HG03442 (cell line): Measurements from ENCODE around the gene BCKDHA.
"Not testable (repeated sequence)": the region's sequence is repeated elsewhere in the genome, so short reads cannot be mapped to it uniquely, and the experiment has no call there.

ENCODE experiments used
- ATAC-seq: cut with Tn5 transposase; IDR thresholded peaks from one replicate; pipeline ENCODE4 v1.9.1; 2021; ENCODE audit warnings: mild to moderate bottlenecking, moderate library complexity; ENCODE audit not compliant: unreplicated experiment

The BCKDHA gene

GRCh38 chr19:41364524-41365391 lies 32.9 kb upstream of the BCKDHA start:
- ATAC-seq = no peak

DNA sequence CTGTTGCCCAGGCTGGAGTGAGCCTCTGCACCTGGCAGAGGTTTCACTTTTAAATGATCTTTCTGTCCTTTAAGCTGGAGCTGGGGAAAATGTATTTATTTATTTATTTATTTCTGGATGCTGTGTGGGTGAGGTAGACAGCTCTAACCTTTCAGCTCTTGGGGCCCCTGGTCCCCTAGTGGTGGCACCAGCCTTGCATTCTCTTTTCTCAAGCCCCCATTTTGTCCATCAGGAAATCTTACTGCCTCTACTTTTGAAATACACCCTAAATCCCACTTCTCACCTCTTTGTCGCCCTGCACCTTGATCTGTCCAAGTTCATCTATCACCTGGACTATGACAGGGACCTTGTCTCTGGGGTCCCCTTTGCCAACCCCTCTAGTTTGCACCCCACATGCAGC lies 31.5 kb upstream of the BCKDHA start:
- ATAC-seq = no peak

DNA sequence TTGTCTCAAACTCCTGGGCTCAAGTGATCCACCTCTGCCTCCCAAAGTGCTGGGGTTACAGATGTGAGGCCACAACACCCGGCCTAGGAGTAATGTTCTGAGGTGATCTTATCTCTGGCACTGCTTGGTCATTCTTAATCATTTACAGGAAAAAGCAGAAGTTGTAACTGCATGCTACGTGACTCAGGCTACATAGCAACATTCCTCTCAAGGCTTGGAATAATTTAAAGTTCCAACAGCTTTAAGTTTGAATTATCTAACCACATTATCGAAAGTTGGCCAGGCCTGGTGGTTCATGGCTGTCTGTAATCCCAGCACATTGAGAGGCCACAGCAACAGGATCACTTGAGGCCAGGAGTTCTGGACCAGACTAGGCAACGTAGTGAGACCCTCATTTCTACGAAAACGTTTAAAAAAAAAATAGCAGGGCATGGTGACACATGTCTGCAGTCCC lies 29.7 kb upstream of the BCKDHA start:
- no peak for ATAC-seq

- no peak for ATAC-seq
Observed at GRCh38 chr19:41369769-41370168, 27.8 kb upstream of the BCKDHA start.

- not testable (repeated sequence) for ATAC-seq
Observed at GRCh38 chr19:41371119-41371518, 26.5 kb upstream of the BCKDHA start.

- ATAC-seq = no peak
Observed at GRCh38 chr19:41371541-41371940, 26.1 kb upstream of the BCKDHA start.

GRCh38 chr19:41372501-41372900 lies 25.1 kb upstream of the BCKDHA start:
- ATAC-seq = no peak

GRCh38 chr19:41373993-41374392 lies 23.6 kb upstream of the BCKDHA start:
- ATAC-seq = no peak

DNA sequence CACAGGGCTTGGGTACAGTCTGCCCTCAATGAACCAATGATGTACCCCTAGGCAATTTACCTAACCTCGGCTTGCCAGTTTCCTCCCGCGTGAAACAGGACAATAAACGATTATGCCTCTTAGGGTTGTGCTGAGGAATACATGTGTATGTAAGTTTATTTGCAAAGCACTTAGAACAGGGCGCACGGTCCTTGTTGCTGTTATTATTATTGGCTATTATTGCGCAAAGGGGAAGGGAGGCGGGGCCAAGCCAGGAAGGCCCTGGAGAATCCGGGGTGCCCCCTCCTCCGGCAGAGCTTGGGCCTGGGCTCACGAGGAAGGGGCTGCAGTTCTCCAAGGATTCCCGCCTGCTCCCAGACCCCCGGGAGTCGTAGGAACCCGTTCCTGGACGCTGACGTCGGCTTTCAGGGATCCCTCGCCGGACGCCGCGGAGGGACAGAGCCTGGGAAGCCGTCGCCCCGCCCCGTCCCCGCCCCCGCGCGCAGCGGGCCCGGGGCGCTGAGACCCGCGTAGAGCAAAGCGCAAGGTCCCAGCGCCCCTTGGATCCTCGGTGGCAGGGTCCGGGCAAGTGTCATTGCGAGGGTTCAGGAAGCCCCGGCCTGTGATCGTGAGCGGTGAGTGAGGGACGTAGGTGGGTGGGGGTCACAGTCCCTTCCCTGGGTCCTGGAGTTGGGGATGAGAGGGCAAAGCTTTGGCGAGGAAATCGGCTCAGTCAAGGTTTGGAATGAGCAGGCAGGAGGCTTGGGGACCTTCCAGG lies 21.2 kb upstream of the BCKDHA start, which contains the start of gene TMEM91:
Gene TMEM91, plus strand, starts transcription at position 293 of the 757 bp plus-strand sequence. CDS start 1,777 bp downstream, outside the sequence.
- ATAC-seq = no peak

GRCh38 chr19:41376998-41377365 lies 20.6 kb upstream of the BCKDHA start:
- no peak for ATAC-seq

- ATAC-seq = no peak
Observed at GRCh38 chr19:41377977-41378709, 19.5 kb upstream of the BCKDHA start.

DNA sequence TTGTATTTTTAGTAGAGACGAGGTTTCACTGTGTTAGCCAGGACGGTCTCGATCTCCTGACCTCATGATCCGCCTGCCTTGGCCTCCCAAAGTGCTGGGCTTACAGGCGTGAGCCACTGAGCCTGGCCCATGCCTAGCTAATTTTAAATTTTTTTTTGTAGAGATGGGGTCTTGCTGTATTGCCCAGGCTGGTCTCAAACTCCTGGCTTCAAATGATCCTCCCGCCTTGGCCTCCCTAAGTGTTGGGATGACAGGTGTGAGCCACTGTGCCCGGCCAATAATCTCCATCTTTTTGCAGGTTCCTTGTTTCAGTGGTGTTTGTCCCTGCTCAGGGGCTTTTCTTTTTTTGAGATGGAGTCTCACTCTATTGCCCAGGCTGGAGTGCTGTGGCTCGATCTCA lies 16.1 kb upstream of the BCKDHA start:
- ATAC-seq = not testable (repeated sequence)

- ATAC-seq = no peak
Observed at GRCh38 chr19:41384351-41384750, 13.3 kb upstream of the BCKDHA start.

DNA sequence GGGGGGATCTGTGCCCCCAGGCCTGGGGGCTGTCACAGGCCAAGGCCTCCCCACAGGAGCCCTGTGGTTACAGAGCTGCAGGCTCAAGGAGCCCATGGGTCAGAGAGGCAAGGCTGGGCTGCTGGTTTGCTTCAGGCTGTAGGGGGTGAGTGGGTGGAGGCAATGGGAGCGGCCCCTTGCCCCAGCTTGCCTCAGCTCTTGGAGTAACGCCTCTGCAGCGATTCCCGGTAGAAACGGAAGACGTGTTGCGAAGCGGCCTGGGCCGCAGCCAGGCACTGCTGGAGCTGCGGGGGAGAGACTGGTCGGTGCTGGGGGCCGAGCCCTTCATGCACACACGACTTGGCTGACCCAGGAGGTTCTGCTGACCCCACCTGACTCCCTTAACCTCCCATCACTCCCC lies 11.2 kb upstream of the BCKDHA start:
- ATAC-seq = no peak

GRCh38 chr19:41391618-41392017 lies 6.0 kb upstream of the BCKDHA start:
- no peak for ATAC-seq

- no peak for ATAC-seq
Observed at GRCh38 chr19:41392775-41393174, 4.8 kb upstream of the BCKDHA start.

- ATAC-seq = no peak
Observed at GRCh38 chr19:41395355-41395754, 2.3 kb upstream of the BCKDHA start.

- ATAC-seq = no peak
Observed at GRCh38 chr19:41398050-41398418, 416 bp downstream of the BCKDHA start.

- ATAC-seq = no peak
Observed at GRCh38 chr19:41398598-41398997, 980 bp downstream of the BCKDHA start.

DNA sequence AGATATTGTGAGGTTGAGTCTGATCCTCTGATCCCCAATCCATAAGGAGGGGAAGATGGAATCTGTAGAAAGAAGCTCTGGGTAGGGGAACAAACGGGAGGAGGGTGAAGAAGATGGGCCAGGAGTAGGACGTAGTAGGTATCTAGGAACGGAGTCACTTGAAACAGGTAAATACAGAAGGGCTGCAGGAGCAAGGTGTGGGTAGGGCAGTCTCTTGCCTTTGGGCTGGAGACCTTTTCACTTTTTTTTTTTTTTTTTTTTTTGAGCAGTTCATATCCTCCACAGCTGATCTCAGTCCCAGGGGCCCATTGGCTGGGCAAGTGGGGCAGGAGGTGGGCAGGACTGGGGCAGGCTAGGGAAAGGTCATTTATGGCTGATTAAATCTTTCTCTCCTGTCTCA lies 1.5 kb downstream of the BCKDHA start:
- ATAC-seq = no peak

DNA sequence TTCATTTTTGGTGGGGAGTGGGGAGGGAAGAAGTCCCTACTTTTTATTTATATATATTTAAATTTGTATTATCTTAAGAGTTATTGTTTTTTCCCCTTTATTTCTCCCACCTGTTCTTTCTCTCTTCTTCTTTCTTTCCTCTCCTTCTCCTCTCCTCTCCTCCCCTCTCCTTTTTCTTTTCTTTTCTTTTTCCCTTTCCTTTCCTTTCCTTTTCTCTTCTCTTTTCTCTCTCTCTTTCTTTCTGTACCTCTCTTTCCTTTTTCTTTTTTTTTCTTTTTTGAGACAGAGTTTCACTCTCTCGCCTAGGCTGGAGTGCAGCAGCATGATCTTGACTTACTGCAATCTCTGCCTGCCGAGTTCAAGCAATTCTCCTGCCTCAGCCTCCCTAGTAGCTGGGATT lies 1.9 kb downstream of the BCKDHA start:
- ATAC-seq = no peak
